Uterus (tissue), 4 donors: ENCODE measurements around the gene IRF2. TPM values are rescaled to one million over a fixed set of nuclear protein-coding genes. Genes with fewer than 3 reads are reported as not detected.

Experiments
- DNase-seq, 2 donors: peaks; one replicate each; pipeline ENCODE4 v3.0.0-alpha.2; 2019 to 2020
- H3K27ac ChIP-seq, 2 donors: fragments of 200-600 bp; sonication (generic); 1 replicate in 1 of 2; 2 replicates in 1 of 2; pipeline ENCODE4 v1.5.1; 2016 to 2018
- H3K27me3 ChIP-seq, 2 donors: fragments of 200-600 bp; sonication (generic); one replicate each; pipeline ENCODE4 v1.5.1; 2018 to 2019; ENCODE audit warnings: control low read depth in 1 of 2
- H3K36me3 ChIP-seq, 2 donors: fragments of 200-600 bp; sonication (generic); one replicate each; pipeline ENCODE4 v1.5.1; 2019; ENCODE audit warnings: control low read depth in 1 of 2
- H3K4me1 ChIP-seq, 2 donors: fragments of 200-600 bp; sonication (generic); one replicate each; pipeline ENCODE4 v1.5.1; 2018 to 2019; ENCODE audit warnings: control low read depth in 1 of 2
- H3K4me3 ChIP-seq, 2 donors: fragments of 200-600 bp; sonication (generic); 1 replicate in 1 of 2; 2 replicates in 1 of 2; pipeline ENCODE4 v1.5.1; 2018 to 2019; ENCODE audit warnings: mild to moderate bottlenecking in 1 of 2
- H3K9me3 ChIP-seq, 2 donors: fragments of 200-600 bp; sonication (generic); one replicate each; pipeline ENCODE4 v1.5.1; 2019; ENCODE audit warnings: control low read depth in 1 of 2
- CTCF ChIP-seq, 4 experiments: fragments of 200-600 bp in 2 of 4; fragments of 450-650 bp in 2 of 4; sonication (generic) in 2 of 4; IDR thresholded peaks; one replicate each; pipeline ENCODE4 v1.5.1; 2016 to 2019; ENCODE audit warnings: antibody characterized with exemption in 4 of 4, mild to moderate bottlenecking in 2 of 4, moderate library complexity in 1 of 4
- POLR2A ChIP-seq, 2 donors: fragments of 450-650 bp; IDR thresholded peaks; one replicate each; pipeline ENCODE4 v1.6.1; 2016; ENCODE audit warnings: antibody characterized with exemption in 2 of 2, mild to moderate bottlenecking in 1 of 2, moderate library complexity in 1 of 2
- intact Hi-C: fragments of 100-400 bp; cut with DNase I; formaldehyde crosslinking; loops from one replicate; pipeline ENCODE4 v1.15.1; 2023; ENCODE audit warnings: low total_unique reads
- total RNA-seq, 4 donors: library from RNA; depleted of rRNA in 3 of 4; stranded (reverse); fragments of >200 nt in 3 of 4; gene quantifications; one replicate each; pipeline versions ENCODE4 v1.1.0 to v1.2.4, GENCODE V29; 2014 to 2023
- donor health status: DM: yes; HTN: yes; CAD: no.

Gene IRF2
- total RNA-seq, 4 donors from 2014 or later = 7.9 to 45.7 (median 35.7) TPM

DNA sequence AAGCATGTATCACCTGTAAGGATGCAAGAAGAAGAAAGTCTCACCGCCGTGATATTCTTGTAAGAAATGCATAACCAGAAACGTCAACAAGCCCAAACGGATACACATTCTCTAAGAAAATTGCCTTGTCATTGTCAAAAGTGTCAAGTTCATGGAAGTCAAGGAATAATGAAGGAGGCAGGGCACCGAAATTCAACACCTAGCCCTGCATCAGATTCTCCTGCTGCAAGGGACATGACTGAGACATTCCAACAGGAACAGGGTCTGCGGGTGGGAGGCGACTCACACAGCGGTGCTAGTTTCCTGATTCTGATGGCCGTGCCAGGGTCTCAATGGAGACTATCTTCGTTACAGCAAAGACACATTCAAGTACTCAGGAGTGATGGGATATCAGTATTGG lies 26.7 kb downstream of the IRF2 start:
- intact Hi-C loops = no loop called here
- no peak for TF ChIP-seq CTCF (IDR thresholded peaks at IDR 0.05)
- TF ChIP-seq POLR2A (IDR thresholded peaks at IDR 0.05) = no peak
- H3K4me1 ChIP-seq = peaks cover 17 to 18% of the 10 kb centered on the region in 2 donors
- no peaks in the 10 kb centered on the region for H3K9me3 ChIP-seq
- no peak for DNase-seq
- no peaks in the 10 kb centered on the region for H3K27me3 ChIP-seq
- no peaks in the 10 kb centered on the region for H3K36me3 ChIP-seq
- H3K4me3 ChIP-seq = no peak overlapping the region
- H3K27ac ChIP-seq = peak overlapping the region in 1 of 2 donors; percentile 95

- H3K4me1 ChIP-seq = peaks cover 12 to 16% of the 10 kb centered on the region in 2 donors
- H3K4me3 ChIP-seq = no peak overlapping the region
- no peak for DNase-seq
- no peak overlapping the region for H3K27ac ChIP-seq
- H3K36me3 ChIP-seq = no peaks in the 10 kb centered on the region
- H3K9me3 ChIP-seq = no peaks in the 10 kb centered on the region
- no peaks in the 10 kb centered on the region for H3K27me3 ChIP-seq
- TF ChIP-seq CTCF (IDR thresholded peaks at IDR 0.05) = no peak
- TF ChIP-seq POLR2A (IDR thresholded peaks at IDR 0.05) = no peak
- intact Hi-C loops = no loop called here
Observed at GRCh38 chr4:184446132-184446658, 28.2 kb downstream of the IRF2 start.

DNA sequence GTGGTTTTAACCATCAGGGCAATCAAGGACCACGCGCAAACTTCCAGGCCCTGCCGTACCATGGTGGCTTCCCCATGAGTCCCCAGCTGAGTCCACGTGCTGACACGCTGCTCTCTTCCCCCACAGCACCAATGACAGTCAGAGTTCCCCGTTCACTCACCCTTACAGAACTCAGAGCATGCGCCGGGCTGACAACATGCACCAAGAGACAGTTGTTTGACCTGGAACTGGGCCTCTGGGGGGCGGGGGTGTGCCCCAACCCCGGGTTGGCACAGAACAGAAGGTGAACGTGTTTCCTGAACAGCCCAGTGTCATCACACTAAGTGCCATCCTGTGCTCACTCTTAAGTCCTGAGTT lies 29.4 kb downstream of the IRF2 start:
- no peak for DNase-seq
- Histone ChIP-seq H3K27me3 (no peaks in the 10 kb centered on the region), H3K36me3 (no peaks in the 10 kb centered on the region), H3K27ac (no peak overlapping the region), H3K9me3 (no peaks in the 10 kb centered on the region), H3K4me3 (no peak overlapping the region), H3K4me1 (peaks cover 3 to 17% of the 10 kb centered on the region in 2 donors)
- TF ChIP-seq CTCF (IDR thresholded peaks at IDR 0.05) = no peak
- TF ChIP-seq POLR2A (IDR thresholded peaks at IDR 0.05) = no peak
- intact Hi-C loops = no loop called here

GRCh38 chr4:184444215-184444952 lies 30.0 kb downstream of the IRF2 start:
- peaks cover 0 to 15% of the 10 kb centered on the region in 2 donors for H3K4me1 ChIP-seq
- DNase-seq = no peak
- TF ChIP-seq CTCF (IDR thresholded peaks at IDR 0.05) = no peak
- intact Hi-C loops = no loop called here
- no peaks in the 10 kb centered on the region for H3K36me3 ChIP-seq
- H3K4me3 ChIP-seq = no peak overlapping the region
- no peaks in the 10 kb centered on the region for H3K27me3 ChIP-seq
- H3K27ac ChIP-seq = no peak overlapping the region
- no peaks in the 10 kb centered on the region for H3K9me3 ChIP-seq

DNA sequence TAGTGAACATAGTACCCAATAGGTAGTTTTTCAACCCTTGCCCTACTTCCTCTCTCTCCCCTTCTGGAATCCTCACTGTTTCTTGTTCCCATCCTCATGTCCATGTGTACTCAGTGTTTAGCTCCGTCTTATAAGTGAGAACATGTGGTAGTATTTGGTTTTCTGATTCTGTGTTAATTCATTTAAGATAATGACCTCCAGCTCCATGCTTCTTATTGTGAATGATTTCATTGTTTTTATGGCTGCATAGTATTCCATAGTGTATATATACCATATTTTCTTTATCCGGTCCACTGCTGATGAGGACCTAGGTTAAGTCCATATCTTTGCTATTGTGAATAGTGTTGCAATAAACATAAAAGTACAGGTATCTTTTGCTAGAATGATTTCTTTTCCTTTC lies 31.0 kb downstream of the IRF2 start:
- Histone ChIP-seq H3K4me3 (no peak overlapping the region), H3K27ac (no peak overlapping the region), H3K36me3 (no peaks in the 10 kb centered on the region), H3K27me3 (no peaks in the 10 kb centered on the region), H3K9me3 (no peaks in the 10 kb centered on the region), H3K4me1 (peaks cover 0 to 13% of the 10 kb centered on the region in 2 donors)
- intact Hi-C loops = no loop called here
- no peak for DNase-seq
- TF ChIP-seq POLR2A (IDR thresholded peaks at IDR 0.05) = no peak
